Endothelial cell of umbilical vein (primary cell): ENCODE measurements around the gene PLEKHA5. TPM values are rescaled to one million over a fixed set of nuclear protein-coding genes. Genes with fewer than 3 reads are reported as not detected.

Experiments
- BruUV-seq: library from RNA; stranded (reverse); fragments of 400-500 nt; replicated peaks from 2 replicates; lab custom pipeline; 2021; lab: Mats Ljungman, UMichigan
- CTCF ChIA-PET: fragments of 300-600, 350-600 bp; sonication (Branson Sonifier 250); formaldehyde crosslinking; loops from one replicate; lab custom pipeline; 2021; ENCODE audit warnings: antibody characterized with exemption, inconsistent platforms; lab: Charles Lee
- POLR2A ChIA-PET: fragments of 300-600, 350-600 bp; sonication (Branson Sonifier 250); formaldehyde crosslinking; loops from one replicate; lab custom pipeline; 2021; ENCODE audit warnings: antibody characterized with exemption, inconsistent platforms; lab: Charles Lee
- DNase-seq: peaks from one replicate; pipeline ENCODE4 v3.0.0-alpha.2; 2011; ENCODE audit warnings: low read depth, low spot score
- FAIRE-seq: peaks from 2 replicates; lab custom pipeline; 2011; peaks lifted over from hg19 to GRCh38; lab: Jason Lieb, UNC
- H2AFZ ChIP-seq: 2 replicates; pipeline ENCODE4 v1.6.0; 2012; ENCODE audit warnings: low read depth, low read length, control low read depth, inconsistent platforms
- H3K27ac ChIP-seq: 2 replicates; pipeline ENCODE4 v1.5.1; 2011; ENCODE audit warnings: low read depth, mild to moderate bottlenecking, control low read depth, low read length, moderate library complexity; ENCODE audit not compliant: insufficient read depth
- H3K27me3 ChIP-seq, 2 experiments: 2 replicates each; pipeline versions ENCODE4 v1.6.0 to v1.6.1; 2011; ENCODE audit warnings: low read length in 2 of 2, mixed read lengths in 1 of 2; ENCODE audit not compliant: control insufficient read depth in 2 of 2, insufficient read depth in 2 of 2
- H3K36me3 ChIP-seq, 2 experiments: 2 replicates in 1 of 2; 3 replicates in 1 of 2; pipeline ENCODE4 v1.5.1; 2011; ENCODE audit warnings: low read length in 2 of 2, mild to moderate bottlenecking in 1 of 2, moderate library complexity in 1 of 2; ENCODE audit not compliant: control insufficient read depth in 2 of 2, insufficient read depth in 2 of 2; ENCODE audit errors: extremely low read depth in 1 of 2
- H3K4me1 ChIP-seq: 3 replicates; pipeline ENCODE4 v1.5.1; 2011; ENCODE audit warnings: mild to moderate bottlenecking, low read length; ENCODE audit not compliant: control insufficient read depth, insufficient read depth; ENCODE audit errors: extremely low read depth
- H3K4me2 ChIP-seq: 2 replicates; pipeline ENCODE4 v1.6.1; 2011; ENCODE audit warnings: low read length, control low read depth, mixed read lengths; ENCODE audit not compliant: insufficient read depth
- H3K4me3 ChIP-seq, 3 experiments: fragments of 200-600 bp in 1 of 3; sonication (generic), shearing (Covaris generic) in 1 of 3; replicated peaks in 1 of 3; 2 replicates each; pipeline ENCODE4 v1.5.1; 2011 to 2016; ENCODE audit warnings: control low read depth in 3 of 3, low read length in 3 of 3, mild to moderate bottlenecking in 2 of 3, inconsistent platforms in 1 of 3, low read depth in 1 of 3, moderate library complexity in 1 of 3; ENCODE audit not compliant: insufficient read depth in 1 of 3
- H3K79me2 ChIP-seq: 2 replicates; pipeline ENCODE4 v1.6.0; 2012; ENCODE audit warnings: low read length, inconsistent platforms; ENCODE audit not compliant: control insufficient read depth, insufficient read depth
- H3K9ac ChIP-seq: replicated peaks from 2 replicates; pipeline ENCODE3; 2011; ENCODE audit warnings: low read length, control low read depth; ENCODE audit not compliant: insufficient read depth; ENCODE audit errors: extremely low read depth
- H3K9me1 ChIP-seq: replicated peaks from 3 replicates; pipeline ENCODE4 v1.6.0; 2011; ENCODE audit warnings: mild to moderate bottlenecking, low read length; ENCODE audit not compliant: control insufficient read depth, insufficient read depth; ENCODE audit errors: extremely low read depth
- H3K9me3 ChIP-seq: replicated peaks from 2 replicates; pipeline ENCODE4 v1.5.1; 2012; ENCODE audit warnings: low read length, inconsistent platforms; ENCODE audit not compliant: control insufficient read depth, insufficient read depth
- H4K20me1 ChIP-seq: replicated peaks from 2 replicates; pipeline ENCODE3; 2011; ENCODE audit warnings: mild to moderate bottlenecking, low read length; ENCODE audit not compliant: control insufficient read depth, insufficient read depth; ENCODE audit errors: extremely low read depth
- EZH2 ChIP-seq: IDR thresholded peaks from 2 replicates; pipeline ENCODE4 v1.6.1; 2012; ENCODE audit warnings: borderline replicate concordance, low read depth, mild to moderate bottlenecking, moderate library complexity, low read length, inconsistent platforms; ENCODE audit not compliant: severe bottlenecking
- FOS ChIP-seq: IDR thresholded peaks from 2 replicates; pipeline ENCODE4 v1.6.1; 2011; ENCODE audit warnings: mild to moderate bottlenecking, low read length, moderate library complexity, borderline replicate concordance; ENCODE audit not compliant: insufficient read depth
- GATA2 ChIP-seq: IDR thresholded peaks from 2 replicates; pipeline ENCODE4 v1.7.0; 2011; ENCODE audit warnings: low read depth, mild to moderate bottlenecking, moderate library complexity, mixed read lengths, low read length; ENCODE audit not compliant: insufficient read length, insufficient read depth
- MYC ChIP-seq: IDR thresholded peaks from one replicate; pipeline ENCODE4 v1.6.1; 2011; ENCODE audit warnings: mild to moderate bottlenecking, low read depth, low read length
- POLR2AphosphoS5 ChIP-seq: IDR thresholded peaks from 2 replicates; pipeline ENCODE4 v1.6.1; 2012; ENCODE audit warnings: low read depth, mild to moderate bottlenecking, control low read depth, low read length, moderate library complexity; ENCODE audit not compliant: insufficient read depth
- dilution Hi-C: fragments of 300-500 bp; cut with MboI; formaldehyde crosslinking; loops from one replicate; pipeline ENCODE4 v1.15.0; 2019; ENCODE audit warnings: low sequenced_read_pairs; ENCODE audit not compliant: extremely low pct_ligation_motif_present
- intact Hi-C: fragments of 100-400 bp; cut with micrococcal nuclease; formaldehyde crosslinking; loops from one replicate; pipeline ENCODE4 v1.10.0; 2022
- polyA plus RNA-seq, 4 experiments: library from polyadenylated mRNA; depleted of rRNA in 3 of 4; stranded (reverse) in 3 of 4; unstranded in 1 of 4; fragments of >200 nt; gene quantifications; 2 replicates each; pipeline versions ENCODE4 v1.2.1 to v1.2.3, GENCODE V29; 2011 to 2012; ENCODE audit warnings: missing spikeins in 1 of 4
- total RNA-seq: library from RNA; stranded (reverse); gene quantifications from 2 replicates; pipeline ENCODE4 v1.2.3, GENCODE V29; 2021
- TF ChIP-seq, protein P1 (sequence below): IDR thresholded peaks from 2 replicates; pipeline ENCODE4 v1.6.1; 2011; ENCODE audit not compliant: insufficient read depth, insufficient read length
- TF ChIP-seq, protein P2 (sequence below), 2 donors: IDR thresholded peaks; 1 replicate in 1 of 2; 2 replicates in 1 of 2; pipeline ENCODE4 v1.5.1; 2011; ENCODE audit warnings: low read length in 2 of 2, mild to moderate bottlenecking in 2 of 2, moderate library complexity in 2 of 2, control low read depth in 1 of 2, inconsistent platforms in 1 of 2, low read depth in 1 of 2; ENCODE audit not compliant: insufficient read depth in 1 of 2; ENCODE audit errors: extremely low read depth in 1 of 2

PLEKHA5 gene
- total and polyA plus RNA-seq, 2 donors (not counting 3 experiments of a cell fraction or from before 2014, with no cell fraction given) = 2.5 to 12.7 TPM

DNA sequence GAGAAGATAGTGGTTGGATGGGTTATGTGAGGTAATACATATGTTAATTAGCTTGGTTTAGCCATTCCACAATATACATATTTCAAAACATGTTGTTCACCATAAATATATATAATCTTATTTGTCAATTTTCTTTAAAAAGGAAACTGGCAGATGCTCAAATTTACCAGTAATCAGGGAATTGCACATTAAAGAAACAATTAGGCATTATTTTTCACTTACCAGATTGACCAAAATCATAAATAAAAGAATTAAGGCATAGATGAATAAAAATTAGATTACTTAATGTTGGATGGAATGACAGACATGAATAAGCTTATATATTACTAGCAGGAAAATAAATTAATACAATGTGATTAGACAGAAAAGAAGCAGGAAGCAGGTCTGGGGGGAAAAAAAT is 147.2 kb downstream of the PLEKHA5 start:
- Histone ChIP-seq H3K27me3 (no peaks in the 10 kb centered on the region), H3K4me1 (peaks cover 19% of the 10 kb centered on the region), H3K27ac (no peak overlapping the region), H4K20me1 (no peaks in the 10 kb centered on the region), H3K79me2 (no peaks in the 10 kb centered on the region), H3K4me2 (no peak overlapping the region), H3K36me3 (no peaks in the 10 kb centered on the region), H3K9me3 (no peaks in the 10 kb centered on the region), H3K9me1 (no peaks in the 10 kb centered on the region), H3K4me3 (no peak overlapping the region), H2AFZ (no peak overlapping the region), H3K9ac (no peak overlapping the region)
- CTCF ChIA-PET = interaction anchor here (1.0 to 2.1 kb wide), 2 partner anchors 11 to 14 kb away, joined by 3 to 9 read pairs; no protein-coding TSS in a partner anchor
- BruUV-seq = no TSS peak
- TF ChIP-seq EZH2 = no peak
- TF ChIP-seq, protein P1, sequence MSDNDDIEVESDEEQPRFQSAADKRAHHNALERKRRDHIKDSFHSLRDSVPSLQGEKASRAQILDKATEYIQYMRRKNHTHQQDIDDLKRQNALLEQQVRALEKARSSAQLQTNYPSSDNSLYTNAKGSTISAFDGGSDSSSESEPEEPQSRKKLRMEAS = no peak
- POLR2A ChIA-PET = no interaction called here
- DNase-seq (no peak), FAIRE-seq (no peak)
- intact Hi-C loops = no loop called here
- dilution Hi-C loops = no loop called here

GRCh38 chr12:19277711-19278110 is 148.2 kb downstream of the PLEKHA5 start:
- intact Hi-C loops (no loop called here), dilution Hi-C loops (no loop called here)
- Histone ChIP-seq H3K4me3 (no peak overlapping the region), H3K9ac (no peak overlapping the region), H3K27me3 (no peaks in the 10 kb centered on the region), H3K27ac (no peak overlapping the region), H3K36me3 (no peaks in the 10 kb centered on the region), H3K9me3 (no peaks in the 10 kb centered on the region), H3K4me1 (peaks cover 19% of the 10 kb centered on the region), H3K9me1 (no peaks in the 10 kb centered on the region), H3K4me2 (no peak overlapping the region), H3K79me2 (no peaks in the 10 kb centered on the region), H4K20me1 (no peaks in the 10 kb centered on the region), H2AFZ (no peak overlapping the region)
- ChIA-PET POLR2A (no interaction called here), CTCF (interaction anchor here (0.7 to 2.1 kb wide), 5 partner anchors 10 to 92 kb away, joined by 3 to 9 read pairs (median 3); no protein-coding TSS in a partner anchor)
- no TSS peak for BruUV-seq
- FAIRE-seq (no peak), DNase-seq (no peak)
- TF ChIP-seq MYC (no peak), POLR2AphosphoS5 (no peak), EZH2 (no peak), FOS (no peak), GATA2 (no peak)
- TF ChIP-seq, protein P2, sequence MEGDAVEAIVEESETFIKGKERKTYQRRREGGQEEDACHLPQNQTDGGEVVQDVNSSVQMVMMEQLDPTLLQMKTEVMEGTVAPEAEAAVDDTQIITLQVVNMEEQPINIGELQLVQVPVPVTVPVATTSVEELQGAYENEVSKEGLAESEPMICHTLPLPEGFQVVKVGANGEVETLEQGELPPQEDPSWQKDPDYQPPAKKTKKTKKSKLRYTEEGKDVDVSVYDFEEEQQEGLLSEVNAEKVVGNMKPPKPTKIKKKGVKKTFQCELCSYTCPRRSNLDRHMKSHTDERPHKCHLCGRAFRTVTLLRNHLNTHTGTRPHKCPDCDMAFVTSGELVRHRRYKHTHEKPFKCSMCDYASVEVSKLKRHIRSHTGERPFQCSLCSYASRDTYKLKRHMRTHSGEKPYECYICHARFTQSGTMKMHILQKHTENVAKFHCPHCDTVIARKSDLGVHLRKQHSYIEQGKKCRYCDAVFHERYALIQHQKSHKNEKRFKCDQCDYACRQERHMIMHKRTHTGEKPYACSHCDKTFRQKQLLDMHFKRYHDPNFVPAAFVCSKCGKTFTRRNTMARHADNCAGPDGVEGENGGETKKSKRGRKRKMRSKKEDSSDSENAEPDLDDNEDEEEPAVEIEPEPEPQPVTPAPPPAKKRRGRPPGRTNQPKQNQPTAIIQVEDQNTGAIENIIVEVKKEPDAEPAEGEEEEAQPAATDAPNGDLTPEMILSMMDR (IDR thresholded peaks at IDR 0.05; ENCODE audit: extremely low read depth in 1 of 2, insufficient read depth in 1 of 2, low read depth in 1 of 2, low read length in 2 of 2) = no peak
